ENCODE results near the gene CCDC102B.

DNA sequence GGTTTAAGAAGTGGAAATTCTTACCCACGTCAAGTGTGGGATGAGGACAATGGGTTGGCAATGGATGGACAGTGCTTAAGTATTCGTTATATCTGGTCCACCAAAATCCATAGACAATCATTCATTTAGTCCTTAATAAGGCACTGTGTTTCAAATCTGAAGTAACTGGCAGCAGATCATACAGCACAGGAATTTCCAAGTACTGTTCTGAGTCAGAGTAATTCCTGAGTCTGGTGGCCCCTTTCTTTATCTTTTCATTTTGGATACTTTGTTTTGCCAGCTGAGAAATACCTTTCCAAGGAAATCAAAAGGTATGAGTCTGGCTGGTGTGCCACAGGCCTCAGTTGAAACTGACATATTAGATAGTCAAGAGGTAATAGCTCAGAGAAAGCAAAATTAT is 31.4 kb upstream of the CCDC102B start:
- TF ChIP-seq TAF1 (IDR thresholded peaks at IDR 0.05; ENCODE audit: borderline replicate concordance, insufficient read depth, low read length) (no peak), POLR2AphosphoS5 (IDR thresholded peaks at IDR 0.05; ENCODE audit: low read depth, low read length) (no peak), FOXP2 (optimal IDR thresholded peaks at IDR 0.05; ENCODE audit: borderline replicate concordance, extremely low read depth, extremely low read length, insufficient read depth) (no peak)
- TF ChIP-seq, protein P1, sequence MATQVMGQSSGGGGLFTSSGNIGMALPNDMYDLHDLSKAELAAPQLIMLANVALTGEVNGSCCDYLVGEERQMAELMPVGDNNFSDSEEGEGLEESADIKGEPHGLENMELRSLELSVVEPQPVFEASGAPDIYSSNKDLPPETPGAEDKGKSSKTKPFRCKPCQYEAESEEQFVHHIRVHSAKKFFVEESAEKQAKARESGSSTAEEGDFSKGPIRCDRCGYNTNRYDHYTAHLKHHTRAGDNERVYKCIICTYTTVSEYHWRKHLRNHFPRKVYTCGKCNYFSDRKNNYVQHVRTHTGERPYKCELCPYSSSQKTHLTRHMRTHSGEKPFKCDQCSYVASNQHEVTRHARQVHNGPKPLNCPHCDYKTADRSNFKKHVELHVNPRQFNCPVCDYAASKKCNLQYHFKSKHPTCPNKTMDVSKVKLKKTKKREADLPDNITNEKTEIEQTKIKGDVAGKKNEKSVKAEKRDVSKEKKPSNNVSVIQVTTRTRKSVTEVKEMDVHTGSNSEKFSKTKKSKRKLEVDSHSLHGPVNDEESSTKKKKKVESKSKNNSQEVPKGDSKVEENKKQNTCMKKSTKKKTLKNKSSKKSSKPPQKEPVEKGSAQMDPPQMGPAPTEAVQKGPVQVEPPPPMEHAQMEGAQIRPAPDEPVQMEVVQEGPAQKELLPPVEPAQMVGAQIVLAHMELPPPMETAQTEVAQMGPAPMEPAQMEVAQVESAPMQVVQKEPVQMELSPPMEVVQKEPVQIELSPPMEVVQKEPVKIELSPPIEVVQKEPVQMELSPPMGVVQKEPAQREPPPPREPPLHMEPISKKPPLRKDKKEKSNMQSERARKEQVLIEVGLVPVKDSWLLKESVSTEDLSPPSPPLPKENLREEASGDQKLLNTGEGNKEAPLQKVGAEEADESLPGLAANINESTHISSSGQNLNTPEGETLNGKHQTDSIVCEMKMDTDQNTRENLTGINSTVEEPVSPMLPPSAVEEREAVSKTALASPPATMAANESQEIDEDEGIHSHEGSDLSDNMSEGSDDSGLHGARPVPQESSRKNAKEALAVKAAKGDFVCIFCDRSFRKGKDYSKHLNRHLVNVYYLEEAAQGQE (IDR thresholded peaks at IDR 0.05; ENCODE audit: insufficient read depth in 1 of 2, low read depth in 2 of 2, low read length in 2 of 2): no peak

Data from PFSK-1 (cell line).